Measurements from ENCODE around the gene NDUFA13.

NDUFA13 gene

DNA sequence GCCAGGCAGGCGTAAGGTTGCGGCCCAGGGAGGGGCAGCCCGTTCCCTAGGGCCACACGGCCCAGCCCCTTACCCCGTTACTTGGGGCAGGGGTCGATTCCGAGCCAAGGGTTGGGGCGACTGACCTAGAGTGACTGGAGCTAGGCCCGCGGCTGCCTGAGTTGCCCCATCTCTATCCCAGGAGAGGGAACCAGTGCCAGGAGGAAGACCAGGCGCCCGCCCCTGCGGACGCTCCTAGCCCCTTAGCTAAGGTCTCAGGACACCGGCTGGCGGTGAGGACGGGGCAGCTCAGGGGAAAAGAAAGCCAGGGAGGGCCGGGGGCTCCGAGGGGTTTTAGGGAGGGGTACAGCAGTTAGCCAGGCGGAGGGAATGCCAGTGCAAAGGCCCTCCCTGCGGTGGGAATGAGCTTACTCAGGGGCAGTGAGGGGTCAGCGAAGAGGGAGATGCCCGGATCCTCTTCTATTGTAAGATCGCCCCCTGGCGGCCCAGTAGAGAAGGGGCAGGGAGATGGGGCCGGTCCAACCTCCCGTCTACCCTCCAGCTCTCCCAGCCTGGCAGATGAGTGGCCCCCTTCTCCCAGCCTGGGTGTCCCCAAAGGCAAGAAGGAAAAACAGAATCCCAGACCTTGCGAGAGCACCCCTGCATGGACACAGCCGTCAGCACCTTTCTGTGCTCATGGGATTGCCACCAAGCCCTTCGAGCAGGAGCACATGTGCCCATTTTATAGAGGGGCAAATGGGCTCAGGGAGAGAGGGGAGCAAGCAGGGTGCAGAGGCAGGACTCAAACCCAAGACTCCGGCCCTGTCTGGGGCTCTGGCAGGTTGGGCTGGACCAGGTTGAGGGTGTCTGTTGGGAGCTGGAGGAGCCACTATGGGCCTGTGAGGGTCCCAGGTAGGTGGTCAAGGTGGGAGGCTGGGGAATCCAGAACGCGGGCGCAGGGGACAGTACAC, 38.3 kb downstream of the NDUFA13 start:
- Histone ChIP-seq H3K36me3 (no peaks in the 10 kb centered on the region), H3K4me2 (no peak overlapping the region), H3K4me1 (peaks cover 0 to 25% (median 17%) of the 10 kb centered on the region in 10 experiments; a peak in 17 of 20 replicates), H3K27ac (no peak overlapping the region), H3K27me3 (no peaks in the 10 kb centered on the region), H3K9me3 (replicated peaks in 1 of 11) (no peaks in the 10 kb centered on the region; a peak in 1 of 22 replicates), H3K9ac (no peak overlapping the region), H4K20me1 (no peaks in the 10 kb centered on the region), H3K4me3 (no peak overlapping the region)
- no peak for TF ChIP-seq Cebpa-rat (IDR thresholded peaks at IDR 0.05)

DNA sequence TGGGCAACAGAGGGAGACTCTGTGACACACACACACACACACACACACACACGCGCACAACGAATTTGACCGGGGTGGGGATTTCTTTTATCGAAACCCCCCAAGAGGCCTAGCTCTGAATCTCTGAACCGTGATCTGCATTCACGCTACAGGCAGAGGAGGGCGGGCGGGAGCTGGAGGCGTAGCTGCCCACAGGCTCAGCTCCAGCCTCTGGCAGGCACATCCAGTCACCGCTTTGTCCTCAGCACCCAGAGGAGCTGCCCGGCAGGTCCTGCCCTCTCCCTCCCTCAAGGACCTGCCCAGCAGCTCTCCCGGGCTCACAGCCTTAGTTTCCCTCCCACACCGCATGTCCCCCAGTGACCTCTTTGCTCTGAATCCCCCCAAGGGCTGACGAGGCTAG, 42.0 kb downstream of the NDUFA13 start:
- H3K4me3 ChIP-seq = no peak overlapping the region
- no peaks in the 10 kb centered on the region for H3K27me3 ChIP-seq
- peaks cover 9 to 26% (median 19%) of the 10 kb centered on the region in 10 experiments for H3K4me1 ChIP-seq
- H3K4me2 ChIP-seq = peak overlapping the region in 4 of 11 experiments; percentile 17 to 53 (median 23); a peak in 4 of 22 replicates
- TF ChIP-seq Cebpa-rat (IDR thresholded peaks at IDR 0.05) = no peak
- no peaks in the 10 kb centered on the region for H3K36me3 ChIP-seq
- H3K9ac ChIP-seq = no peak overlapping the region
- H4K20me1 ChIP-seq = no peaks in the 10 kb centered on the region; a peak in 1 of 22 replicates
- H3K27ac ChIP-seq = no peak overlapping the region
- no peaks in the 10 kb centered on the region for H3K9me3 ChIP-seq (replicated peaks in 1 of 11)

DNA sequence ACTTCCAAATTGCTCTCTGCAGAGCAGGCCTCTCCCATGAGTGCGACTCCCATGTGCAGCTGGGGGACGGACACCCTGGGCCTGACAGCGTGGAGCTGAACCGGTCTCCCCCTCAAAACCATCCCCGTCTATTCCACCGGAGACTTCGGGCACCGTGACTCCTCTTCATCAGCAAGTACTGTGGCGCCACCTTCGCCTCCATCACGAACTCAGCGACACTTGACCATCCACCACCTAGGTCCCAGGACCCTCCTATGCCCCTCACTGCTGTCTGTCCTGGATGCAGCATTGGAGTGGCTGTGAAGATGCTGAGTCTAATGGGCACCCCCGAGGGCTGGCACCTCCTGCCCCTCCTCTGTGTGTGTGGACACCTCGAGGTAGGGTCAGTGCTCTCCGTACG, 42.6 kb downstream of the NDUFA13 start:
- H3K9ac ChIP-seq = no peak overlapping the region
- H3K27me3 ChIP-seq = no peaks in the 10 kb centered on the region
- H4K20me1 ChIP-seq = no peaks in the 10 kb centered on the region; a peak in 1 of 22 replicates
- peaks cover 9 to 26% (median 19%) of the 10 kb centered on the region in 10 experiments for H3K4me1 ChIP-seq
- no peaks in the 10 kb centered on the region for H3K9me3 ChIP-seq (replicated peaks in 1 of 11)
- no peak overlapping the region for H3K27ac ChIP-seq
- TF ChIP-seq Cebpa-rat (IDR thresholded peaks at IDR 0.05) = no peak
- peak overlapping the region in 7 of 11 experiments; percentile 17 to 57 (median 48); a peak in 9 of 22 replicates for H3K4me2 ChIP-seq
- no peak overlapping the region for H3K4me3 ChIP-seq
- H3K36me3 ChIP-seq = no peaks in the 10 kb centered on the region

GRCh38 chr19:19559931-19560330, 43.9 kb downstream of the NDUFA13 start:
- Histone ChIP-seq H3K27me3 (no peaks in the 10 kb centered on the region), H3K27ac (peak overlapping the region in 2 of 11 experiments; percentile 9 to 38; a peak in 1 of 22 replicates), H4K20me1 (no peaks in the 10 kb centered on the region; a peak in 1 of 22 replicates), H3K9ac (no peak overlapping the region; a peak in 1 of 22 replicates), H3K9me3 (replicated peaks in 1 of 11) (no peaks in the 10 kb centered on the region), H3K4me3 (no peak overlapping the region), H3K4me2 (peak overlapping the region in 10 of 11 experiments; percentile 6 to 61 (median 48); a peak in 15 of 22 replicates), H3K4me1 (peaks cover 9 to 26% (median 19%) of the 10 kb centered on the region in 10 experiments), H3K36me3 (peaks cover 0 to 6% (median 0%) of the 10 kb centered on the region in 11 experiments; a peak in 3 of 22 replicates)
- no peak for TF ChIP-seq Cebpa-rat (IDR thresholded peaks at IDR 0.05)

GRCh38 chr19:19561946-19562664, 46.1 kb downstream of the NDUFA13 start:
- no peaks in the 10 kb centered on the region for H3K9me3 ChIP-seq (replicated peaks in 1 of 11)
- no peak overlapping the region for H3K27ac ChIP-seq
- no peaks in the 10 kb centered on the region for H3K27me3 ChIP-seq
- no peak overlapping the region; a peak in 1 of 22 replicates for H3K9ac ChIP-seq
- no peak overlapping the region for H3K4me3 ChIP-seq
- H3K4me1 ChIP-seq = peaks cover 9 to 29% (median 19%) of the 10 kb centered on the region in 10 experiments
- no peak for TF ChIP-seq Cebpa-rat (IDR thresholded peaks at IDR 0.05)
- H3K4me2 ChIP-seq = no peak overlapping the region
- H3K36me3 ChIP-seq = peaks cover 0 to 8% (median 1%) of the 10 kb centered on the region in 11 experiments; a peak in 4 of 22 replicates
- no peaks in the 10 kb centered on the region; a peak in 1 of 22 replicates for H4K20me1 ChIP-seq

GRCh38 chr19:19562665-19563347, 46.8 kb downstream of the NDUFA13 start:
- Histone ChIP-seq H3K9me3 (replicated peaks in 1 of 11) (peaks cover 0 to 5% (median 3%) of the 10 kb centered on the region in 11 experiments; a peak in 11 of 22 replicates), H3K4me3 (no peak overlapping the region), H3K27ac (no peak overlapping the region), H3K9ac (no peak overlapping the region), H3K4me1 (peaks cover 9 to 28% (median 19%) of the 10 kb centered on the region in 10 experiments), H3K36me3 (peaks cover 0 to 8% (median 4%) of the 10 kb centered on the region in 11 experiments; a peak in 6 of 22 replicates), H3K27me3 (no peaks in the 10 kb centered on the region), H3K4me2 (no peak overlapping the region), H4K20me1 (no peaks in the 10 kb centered on the region; a peak in 1 of 22 replicates)
- no peak for TF ChIP-seq Cebpa-rat (IDR thresholded peaks at IDR 0.05)

DNA sequence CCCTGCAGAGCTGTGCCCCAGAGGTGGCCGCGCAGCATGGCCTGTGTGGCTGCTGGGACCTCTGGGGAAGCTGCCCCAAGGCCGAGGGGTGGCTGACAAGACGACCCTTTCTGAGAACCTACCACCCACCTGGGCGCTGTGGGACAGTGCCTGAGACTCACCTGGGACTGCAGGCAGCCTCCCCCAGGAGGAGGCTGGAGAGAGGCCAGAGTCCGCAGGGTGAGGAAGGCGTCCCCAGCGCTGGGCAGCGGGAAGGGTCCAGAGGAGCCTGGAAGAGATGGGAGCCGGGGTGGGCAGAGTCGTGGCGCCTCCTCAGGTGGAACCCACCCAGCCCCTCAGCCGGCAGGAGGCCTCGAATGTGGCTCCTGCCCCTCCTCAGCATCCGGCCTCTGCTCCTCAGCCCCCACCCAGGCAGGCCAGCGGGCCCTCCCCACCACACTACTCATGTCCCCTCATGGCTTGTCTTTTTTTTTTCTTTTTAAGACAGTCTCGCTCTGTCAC, 47.4 kb downstream of the NDUFA13 start:
- H3K36me3 ChIP-seq = peaks cover 0 to 8% (median 6%) of the 10 kb centered on the region in 11 experiments; a peak in 6 of 22 replicates
- peaks cover 0 to 11% (median 8%) of the 10 kb centered on the region in 11 experiments; a peak in 14 of 22 replicates for H3K9me3 ChIP-seq (replicated peaks in 1 of 11)
- H4K20me1 ChIP-seq = no peaks in the 10 kb centered on the region; a peak in 1 of 22 replicates
- no peak overlapping the region for H3K4me3 ChIP-seq
- no peak overlapping the region for H3K27ac ChIP-seq
- H3K4me2 ChIP-seq = no peak overlapping the region
- no peaks in the 10 kb centered on the region for H3K27me3 ChIP-seq
- no peak overlapping the region for H3K9ac ChIP-seq
- no peak for TF ChIP-seq Cebpa-rat (IDR thresholded peaks at IDR 0.05)
- H3K4me1 ChIP-seq = peaks cover 9 to 22% (median 17%) of the 10 kb centered on the region in 10 experiments

DNA sequence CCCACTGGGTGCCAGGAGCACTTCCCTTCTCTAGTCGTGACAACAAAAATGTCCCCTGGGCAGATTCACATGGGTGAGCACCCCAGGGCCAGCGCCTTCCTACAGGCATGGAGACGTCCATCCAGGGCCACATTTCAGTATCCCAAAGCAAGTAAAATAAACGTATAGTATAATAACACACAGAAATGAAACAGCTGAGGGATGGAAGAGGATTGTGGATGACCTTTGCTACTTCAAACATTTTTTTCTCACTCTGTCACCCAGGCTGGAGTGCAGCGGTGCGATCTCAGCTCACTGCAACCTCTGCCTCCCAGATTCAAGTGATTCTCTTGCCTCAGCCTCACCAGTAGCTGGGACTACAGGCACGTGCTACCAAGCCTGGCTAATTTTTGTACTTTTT, 50.3 kb downstream of the NDUFA13 start:
- no peak for TF ChIP-seq Cebpa-rat (IDR thresholded peaks at IDR 0.05)
- no peak overlapping the region for H3K27ac ChIP-seq
- no peaks in the 10 kb centered on the region; a peak in 1 of 22 replicates for H4K20me1 ChIP-seq
- H3K9ac ChIP-seq = no peak overlapping the region
- H3K36me3 ChIP-seq = peaks cover 0 to 23% (median 16%) of the 10 kb centered on the region in 11 experiments; a peak in 9 of 22 replicates
- peaks cover 0 to 21% (median 18%) of the 10 kb centered on the region in 11 experiments; a peak in 18 of 22 replicates for H3K9me3 ChIP-seq (replicated peaks in 1 of 11)
- no peaks in the 10 kb centered on the region for H3K27me3 ChIP-seq
- no peak overlapping the region for H3K4me2 ChIP-seq
- H3K4me3 ChIP-seq = no peak overlapping the region
- peaks cover 0 to 11% (median 0%) of the 10 kb centered on the region in 10 experiments; a peak in 5 of 20 replicates for H3K4me1 ChIP-seq

Measured in BLaER1 treated with 17β-estradiol and CSF1 and Interleukin-3, amounts not matched to agents 10 nM and 100 nM (cell line).